RWPE1 (cell line): Measurements from ENCODE around the gene JAK3.
"Not testable (repeated sequence)": the region's sequence is repeated elsewhere in the genome, so short reads cannot be mapped to it uniquely, and the experiment has no call there.

Experiments used
- CTCF ChIA-PET: fragments of 350-600 bp; sonication (Branson Sonifier 250); formaldehyde crosslinking; extraction: SDS; loops from one replicate; lab custom pipeline; 2021; lab: Yijun Ruan, JAX
- POLR2A ChIA-PET: fragments of 400-600 bp; formaldehyde crosslinking; extraction: SDS; loops from one replicate; lab custom pipeline; 2020; ENCODE audit warnings: antibody characterized with exemption; ENCODE audit not compliant: low non-redundant PET; lab: Yijun Ruan, JAX
- DNase-seq: peaks from one replicate; pipeline ENCODE4 v3.0.0; 2012; ENCODE audit warnings: low spot score
- H3K27ac ChIP-seq: fragments of 450-650 bp; 2 replicates; pipeline ENCODE4 v1.5.1; 2017
- CTCF ChIP-seq: fragments of 450-650 bp; conservative IDR thresholded peaks from 2 replicates; pipeline ENCODE4 v1.5.1; 2017; ENCODE audit warnings: low read depth, mild to moderate bottlenecking

JAK3 gene

GRCh38 chr19:17784201-17785008 lies 63.4 kb downstream of the JAK3 start:
- no peak overlapping the region for H3K27ac ChIP-seq
- ChIA-PET CTCF (interaction anchor here (0.5 to 1.4 kb wide), 9 partner anchors 10 to 409 kb away, joined by 3 to 8 read pairs (median 3); partner anchors contain the start of gene UNC13A), POLR2A (no interaction called here)
- peak; percentile 55 for DNase-seq
- peak; percentile 88 for TF ChIP-seq CTCF

GRCh38 chr19:17783721-17784120 lies 64.1 kb downstream of the JAK3 start:
- DNase-seq, POLR2A ChIA-PET, H3K27ac ChIP-seq: not testable (repeated sequence)
- CTCF ChIA-PET, result interaction anchor here (0.6 to 1.4 kb wide), 5 partner anchors 9 to 968 kb away, joined by 3 to 8 read pairs (median 4); partner anchors contain the start of gene UNC13A

GRCh38 chr19:17780781-17781180 lies 67.0 kb downstream of the JAK3 start:
- DNase-seq, result no peak
- TF ChIP-seq CTCF, result no peak
- H3K27ac ChIP-seq, result no peak overlapping the region
- POLR2A ChIA-PET, result interaction anchor here (0.7 kb wide), 1 partner anchor 14 kb away, joined by 3 read pairs; no protein-coding TSS in a partner anchor
- CTCF ChIA-PET, result no interaction called here

- no peak for TF ChIP-seq CTCF
- H3K27ac ChIP-seq, result peak overlapping the region; percentile 43
- POLR2A ChIA-PET, result no interaction called here
- DNase-seq, result no peak
- CTCF ChIA-PET, result interaction anchor here (0.7 kb wide), 1 partner anchor 487 kb away, joined by 3 read pairs; no protein-coding TSS in a partner anchor
Measured at GRCh38 chr19:17778968-17779929, 68.5 kb downstream of the JAK3 start.

- CTCF ChIA-PET, result no interaction called here
- DNase-seq, result peak; percentile 83
- POLR2A ChIA-PET, result no interaction called here
- peak overlapping the region; percentile 43 for H3K27ac ChIP-seq
- TF ChIP-seq CTCF, result no peak
Measured at GRCh38 chr19:17778251-17778967, 69.4 kb downstream of the JAK3 start.

GRCh38 chr19:17777840-17778239 lies 69.9 kb downstream of the JAK3 start:
- POLR2A ChIA-PET, result not testable (repeated sequence)

More at GRCh38 chr19:17777840-17778239, 69.9 kb downstream of the JAK3 start:
- CTCF ChIA-PET, result interaction anchor here (1.2 kb wide), 1 partner anchor 11 kb away, joined by 4 read pairs; no protein-coding TSS in a partner anchor
- DNase-seq, H3K27ac ChIP-seq: not testable (repeated sequence)
